ENCODE data around the gene ZYX. TPM values are rescaled to one million over a fixed set of nuclear protein-coding genes. Genes with fewer than 3 reads are reported as not detected.

Gene ZYX
- total RNA-seq, 1 donor from 2014 or later = 271 TPM

Small RNA genes lying within 50 kb of the gene (microRNA-seq; reads per million reads assigned to microRNA genes)
- not detected for gene MIR6892 (ENCODE audit: borderline number of aligned reads)

Other genes starting within 250 kb of the ZYX start
- gene PIP, start 249.3 kb upstream of the ZYX start, total RNA-seq = not detected
- gene TAS2R39, start 197.9 kb upstream of the ZYX start, total RNA-seq = not detected
- not detected for gene TAS2R40, start 159.3 kb upstream of the ZYX start, total RNA-seq
- 177 TPM for gene GSTK1, start 117.9 kb upstream of the ZYX start, total RNA-seq
- gene TMEM139, start 96.4 kb upstream of the ZYX start, total RNA-seq = 3.7 TPM
- 19.0 TPM for gene CASP2, start 93.0 kb upstream of the ZYX start, total RNA-seq
- gene CLCN1, start 65.2 kb upstream of the ZYX start, total RNA-seq = 0.22 TPM
- gene FAM131B, start 18.6 kb upstream of the ZYX start, total RNA-seq = 1.8 TPM
- gene EPHA1, start 27.5 kb downstream of the ZYX start, total RNA-seq = 0.22 TPM
- gene TAS2R60, start 62.1 kb downstream of the ZYX start, total RNA-seq = 0.35 TPM
- gene TAS2R41, start 96.5 kb downstream of the ZYX start, total RNA-seq = not detected
- not detected for gene CTAGE15, start 190.5 kb downstream of the ZYX start, total RNA-seq
- gene TCAF2, start 239.6 kb downstream of the ZYX start, total RNA-seq = 0.87 TPM

Measured in mesenteric fat pad (tissue), 1 donor.